K562 (cell line): ENCODE data around the gene RUNX1. TPM values are rescaled to one million over a fixed set of nuclear protein-coding genes. Genes with fewer than 3 reads are reported as not detected.

Source experiments
- ATAC-seq: fragments of 200-7000 bp; cut with Tn5 transposase; 3 replicates; pipeline ENCODE4 v1.9.1; 2020; ENCODE audit warnings: moderate library complexity
- BruUV-seq: library from RNA; stranded (reverse); fragments of 400-500 nt; replicated peaks from 2 replicates; lab custom pipeline; 2021; lab: Mats Ljungman, UMichigan
- CTCF ChIA-PET: fragments of 300-600 bp; formaldehyde crosslinking; extraction: SDS; loops from one replicate; lab custom pipeline; 2021; ENCODE audit warnings: low intra/inter-chr PET ratio; lab: Yijun Ruan, JAX
- POLR2A ChIA-PET: fragments of 300-600, 350-650 bp; sonication (Branson Sonifier 250); formaldehyde crosslinking; extraction: SDS; loops from one replicate; lab custom pipeline; 2021; ENCODE audit warnings: antibody characterized with exemption, inconsistent platforms; lab: Yijun Ruan, JAX
- DNase-seq, 4 experiments: peaks; one replicate each; pipeline versions ENCODE4 v3.0.0 to v3.0.0-alpha.2; 2011 to 2018; ENCODE audit warnings: low spot score in 3 of 4, mixed read lengths in 3 of 4; ENCODE audit errors: extremely low read depth in 1 of 4
- FAIRE-seq: peaks from 2 replicates; lab custom pipeline; 2011; peaks lifted over from hg19 to GRCh38; lab: Jason Lieb, UNC
- H2AFZ ChIP-seq: 2 replicates; pipeline ENCODE4 v1.6.0; 2011; ENCODE audit warnings: low read depth, low read length, control low read depth, inconsistent platforms
- H3K27ac ChIP-seq: fragments of 200-600 bp; 3 replicates; pipeline ENCODE4 v1.8.0; 2011; ENCODE audit warnings: low read depth, mild to moderate bottlenecking, control low read depth, inconsistent platforms, low read length, moderate library complexity, mixed read lengths; ENCODE audit errors: extremely low read depth
- H3K27me3 ChIP-seq, 2 experiments: fragments of 300-600 bp in 1 of 2; 2 replicates in 1 of 2; 3 replicates in 1 of 2; pipeline versions ENCODE4 v1.6.0 to v1.8.0; 2011; ENCODE audit warnings: inconsistent platforms in 2 of 2, low read length in 2 of 2, mild to moderate bottlenecking in 1 of 2, mixed read lengths in 1 of 2, moderate library complexity in 1 of 2; ENCODE audit not compliant: control insufficient read depth in 2 of 2, insufficient read depth in 2 of 2
- H3K36me3 ChIP-seq: fragments of 300-600 bp; 3 replicates; pipeline ENCODE4 v1.8.0; 2011; ENCODE audit warnings: mild to moderate bottlenecking, low read length, inconsistent platforms; ENCODE audit not compliant: control insufficient read depth, insufficient read depth
- H3K4me1 ChIP-seq, 2 experiments: fragments of 200-600 bp in 1 of 2; replicated peaks in 1 of 2; 2 replicates in 1 of 2; 3 replicates in 1 of 2; pipeline versions ENCODE4 v1.5.1 to v1.8.0; 2011; ENCODE audit warnings: inconsistent platforms in 2 of 2, low read length in 2 of 2, mild to moderate bottlenecking in 1 of 2, mixed read lengths in 1 of 2, moderate library complexity in 1 of 2; ENCODE audit not compliant: control insufficient read depth in 2 of 2, insufficient read depth in 2 of 2
- H3K4me2 ChIP-seq: 2 replicates; pipeline ENCODE4 v1.6.1; 2011; ENCODE audit warnings: low read length, control low read depth, inconsistent platforms, mixed read lengths; ENCODE audit not compliant: insufficient read depth
- H3K4me3 ChIP-seq: fragments of 200-600 bp; sonication (generic), shearing (Covaris generic); 2 replicates; pipeline ENCODE4 v1.5.1; 2016; ENCODE audit warnings: control low read depth, inconsistent platforms
- H3K79me2 ChIP-seq: fragments of 200-600 bp; 3 replicates; pipeline ENCODE4 v1.8.0; 2011; ENCODE audit warnings: low read length, inconsistent platforms; ENCODE audit not compliant: control insufficient read depth, insufficient read depth
- H3K9ac ChIP-seq, 2 experiments: 2 replicates each; pipeline versions ENCODE4 v1.6.0 to v1.6.1; 2011; ENCODE audit warnings: low read depth in 2 of 2, low read length in 2 of 2, control low read depth in 1 of 2, inconsistent platforms in 1 of 2, mild to moderate bottlenecking in 1 of 2, mixed read lengths in 1 of 2; ENCODE audit not compliant: insufficient read depth in 1 of 2
- H3K9me1 ChIP-seq: one replicate; pipeline ENCODE4 v1.6.0; 2011; ENCODE audit warnings: inconsistent platforms, mild to moderate bottlenecking, low read length, moderate library complexity; ENCODE audit not compliant: control insufficient read depth, insufficient read depth
- H3K9me3 ChIP-seq: replicated peaks from 2 replicates; pipeline ENCODE4 v1.5.1; 2011; ENCODE audit warnings: low read depth, low read length, inconsistent platforms; ENCODE audit not compliant: control insufficient read depth, insufficient read depth
- H4K20me1 ChIP-seq: replicated peaks from 2 replicates; pipeline ENCODE4 v1.6.1; 2011; ENCODE audit warnings: low read length, inconsistent platforms, mixed read lengths; ENCODE audit not compliant: control insufficient read depth, insufficient read depth
- C11orf30 ChIP-seq: fragments of 450-650 bp; IDR thresholded peaks from 2 replicates; pipeline ENCODE4 v1.6.1; 2016; ENCODE audit warnings: low read depth, mild to moderate bottlenecking
- HNRNPH1 ChIP-seq: fragments of 200-400 bp; formaldehyde crosslinking; optimal IDR thresholded peaks from 2 replicates; pipeline ENCODE3; 2017; ENCODE audit warnings: low read depth, mild to moderate bottlenecking, low read length, moderate library complexity
- MAFF ChIP-seq: IDR thresholded peaks from 2 replicates; pipeline ENCODE4 v1.6.1; 2012; ENCODE audit warnings: low read length, improper control_type of control experiment
- MAFG ChIP-seq: fragments of 450-650 bp; conservative IDR thresholded peaks from 2 replicates; pipeline ENCODE4 v1.6.1; 2016; ENCODE audit warnings: missing genetic modification characterization, missing compliant biosample characterization
- MAFK ChIP-seq: IDR thresholded peaks from 2 replicates; pipeline ENCODE4 v1.6.1; 2011; ENCODE audit warnings: low read length, improper control_type of control experiment
- NR2F6 ChIP-seq: fragments of 450-650 bp; formaldehyde crosslinking; IDR thresholded peaks from 2 replicates; pipeline ENCODE4 v1.4.0; 2020; ENCODE audit warnings: mild to moderate bottlenecking
- SPI1 ChIP-seq: IDR thresholded peaks from 2 replicates; pipeline ENCODE4 v1.6.1; 2011; ENCODE audit warnings: low read depth, low read length, control low read depth, borderline replicate concordance
- TRIM24 ChIP-seq, 2 experiments: fragments of 450-650 bp; IDR thresholded peaks; 2 replicates each; pipeline ENCODE4 v1.6.1; 2016
- ZNF316 ChIP-seq: fragments of 450-650 bp; IDR thresholded peaks from 2 replicates; pipeline ENCODE4 v1.6.1; 2016
- ZNF512 ChIP-seq: IDR thresholded peaks from 2 replicates; pipeline ENCODE4 v1.6.1; 2016; ENCODE audit warnings: missing genetic modification characterization, missing compliant biosample characterization
- WGBS: fragments of 100-300 bp; shearing (Covaris generic); methylation state at CpG from one replicate; pipeline ENCODE4 v1.1.6; 2016; ENCODE audit warnings: low coverage, mixed read lengths; ENCODE audit not compliant: insufficient coverage; ENCODE audit errors: missing lambda C conversion rate; 5-methylcytosine and 5-hydroxymethylcytosine counted together
- in situ Hi-C: fragments of 300-500 bp; cut with MboI; formaldehyde crosslinking; loops from 4 replicates; pipeline ENCODE4 v1.15.0; 2018; ENCODE audit warnings: inconsistent platforms, mixed read lengths
- intact Hi-C: fragments of 100-400 bp; cut with micrococcal nuclease; formaldehyde crosslinking; loops from 2 replicates; pipeline ENCODE4 v1.14.2; 2022
- polyA plus RNA-seq, 8 experiments: library from polyadenylated mRNA; depleted of rRNA in 4 of 8; stranded (reverse) in 5 of 8; unstranded in 3 of 8; fragments of >200 nt; fragmentation: Nextera tagmentation in 2 of 8; fragmentation: Illumina TruSeq in 1 of 8; extraction: Ambion mirVana in 2 of 8; extraction: Trizol in 1 of 8; gene quantifications; 2 replicates each; pipeline versions ENCODE4 v1.2.1 to v1.2.3, GENCODE V29; 2011 to 2014; ENCODE audit warnings: inconsistent platforms in 1 of 8, missing spikeins in 1 of 8
- total RNA-seq, 7 experiments: library from RNA; depleted of rRNA in 6 of 7; stranded (reverse); fragments of >200 nt in 6 of 7; fragmentation: Illumina TruSeq in 2 of 7; extraction: Trizol in 2 of 7; gene quantifications; 2 replicates each; pipeline versions ENCODE4 v1.2.1 to v1.2.3, GENCODE V29; 2011 to 2021; ENCODE audit warnings: low replicate concordance in 1 of 7
- TF ChIP-seq, protein P1 (sequence below): fragments of 200-800 bp; sonication (Bioruptor generic); IDR thresholded peaks from 2 replicates; pipeline ENCODE4 v1.6.1; 2016; ENCODE audit warnings: missing genetic modification characterization, missing compliant biosample characterization

RUNX1 gene
- total and polyA plus RNA-seq, 9 of the 15 experiments (the other 6 are each of a cell fraction or from before 2014, with no cell fraction given) = 2.2 to 68.6 (median 17.8) TPM

DNA sequence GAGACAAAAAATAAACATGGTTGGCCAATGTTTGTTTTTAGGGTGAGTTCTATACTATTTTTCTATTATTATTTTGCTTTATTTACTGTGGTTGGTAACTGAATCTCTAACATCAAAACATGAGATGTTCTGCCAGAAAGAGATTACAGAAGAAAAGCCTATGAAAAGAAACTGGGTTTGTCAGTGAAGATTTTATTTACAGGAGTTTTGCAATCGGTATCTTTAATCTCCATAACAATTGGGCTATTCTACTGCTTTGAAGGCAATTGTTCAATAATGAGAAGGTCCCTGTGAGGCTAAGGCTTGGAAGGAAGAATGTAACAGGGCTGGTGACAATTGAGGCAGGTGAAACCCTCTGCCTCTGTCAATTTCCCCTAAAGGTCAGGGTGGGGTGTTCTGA is 224.8 kb downstream of the RUNX1 start:
- Histone ChIP-seq H3K4me2 (no peak overlapping the region), H3K4me1 (peaks cover 0 to 3% of the 10 kb centered on the region in 2 experiments; a peak in 1 of 5 replicates), H3K9me1 (no peaks in the 10 kb centered on the region), H3K36me3 (peaks cover 92% of the 10 kb centered on the region), H3K9me3 (no peaks in the 10 kb centered on the region), H3K9ac (no peak overlapping the region), H3K79me2 (no peaks in the 10 kb centered on the region), H4K20me1 (no peaks in the 10 kb centered on the region; the same call in 1 of the 2 replicates), H2AFZ (no peak overlapping the region), H3K27me3 (no peaks in the 10 kb centered on the region), H3K4me3 (no peak overlapping the region), H3K27ac (no peak overlapping the region)
- WGBS = 90% methylated on average over 1 of the region's 1 CpG
- BruUV-seq = no TSS peak
- ChIA-PET CTCF (no interaction called here), POLR2A (no interaction called here)
- no peak for FAIRE-seq
- no peak for DNase-seq
- intact Hi-C loops = no loop called here
- in situ Hi-C loops = no loop called here
- no peak for TF ChIP-seq TRIM24 (IDR thresholded peaks at IDR 0.05)
- TF ChIP-seq NR2F6 = no peak
- no peak for TF ChIP-seq HNRNPH1
- no peak for TF ChIP-seq ZNF512 (tag)
- ATAC-seq = no peak

GRCh38 chr21:34822942-34823341 is 226.2 kb downstream of the RUNX1 start:
- no peak overlapping the region for H3K4me3 ChIP-seq
- no peak overlapping the region for H3K9ac ChIP-seq
- H3K9me3 ChIP-seq = no peaks in the 10 kb centered on the region
- H3K79me2 ChIP-seq = no peaks in the 10 kb centered on the region
- ChIA-PET POLR2A (interaction anchor here (0.7 to 1.8 kb wide), 7 partner anchors 10 to 482 kb away, joined by 3 to 6 read pairs (median 4); no protein-coding TSS in a partner anchor), CTCF (no interaction called here)
- H3K27ac ChIP-seq = no peak overlapping the region
- ATAC-seq = no peak
- H3K36me3 ChIP-seq = peaks cover 88% of the 10 kb centered on the region
- H2AFZ ChIP-seq = no peak overlapping the region
- H4K20me1 ChIP-seq = peaks cover 3% of the 10 kb centered on the region; the same call in 1 of the 2 replicates
- in situ Hi-C loops (no loop called here), intact Hi-C loops (no loop called here)
- H3K27me3 ChIP-seq = no peaks in the 10 kb centered on the region
- no peak overlapping the region for H3K4me2 ChIP-seq
- no peak for FAIRE-seq
- H3K4me1 ChIP-seq = peaks cover 0 to 3% of the 10 kb centered on the region in 2 experiments; a peak in 1 of 5 replicates
- no peak for DNase-seq
- H3K9me1 ChIP-seq = no peaks in the 10 kb centered on the region
- 88% methylated on average over 6 of the region's 6 CpGs for WGBS
- BruUV-seq = no TSS peak
- TF ChIP-seq, protein P1, sequence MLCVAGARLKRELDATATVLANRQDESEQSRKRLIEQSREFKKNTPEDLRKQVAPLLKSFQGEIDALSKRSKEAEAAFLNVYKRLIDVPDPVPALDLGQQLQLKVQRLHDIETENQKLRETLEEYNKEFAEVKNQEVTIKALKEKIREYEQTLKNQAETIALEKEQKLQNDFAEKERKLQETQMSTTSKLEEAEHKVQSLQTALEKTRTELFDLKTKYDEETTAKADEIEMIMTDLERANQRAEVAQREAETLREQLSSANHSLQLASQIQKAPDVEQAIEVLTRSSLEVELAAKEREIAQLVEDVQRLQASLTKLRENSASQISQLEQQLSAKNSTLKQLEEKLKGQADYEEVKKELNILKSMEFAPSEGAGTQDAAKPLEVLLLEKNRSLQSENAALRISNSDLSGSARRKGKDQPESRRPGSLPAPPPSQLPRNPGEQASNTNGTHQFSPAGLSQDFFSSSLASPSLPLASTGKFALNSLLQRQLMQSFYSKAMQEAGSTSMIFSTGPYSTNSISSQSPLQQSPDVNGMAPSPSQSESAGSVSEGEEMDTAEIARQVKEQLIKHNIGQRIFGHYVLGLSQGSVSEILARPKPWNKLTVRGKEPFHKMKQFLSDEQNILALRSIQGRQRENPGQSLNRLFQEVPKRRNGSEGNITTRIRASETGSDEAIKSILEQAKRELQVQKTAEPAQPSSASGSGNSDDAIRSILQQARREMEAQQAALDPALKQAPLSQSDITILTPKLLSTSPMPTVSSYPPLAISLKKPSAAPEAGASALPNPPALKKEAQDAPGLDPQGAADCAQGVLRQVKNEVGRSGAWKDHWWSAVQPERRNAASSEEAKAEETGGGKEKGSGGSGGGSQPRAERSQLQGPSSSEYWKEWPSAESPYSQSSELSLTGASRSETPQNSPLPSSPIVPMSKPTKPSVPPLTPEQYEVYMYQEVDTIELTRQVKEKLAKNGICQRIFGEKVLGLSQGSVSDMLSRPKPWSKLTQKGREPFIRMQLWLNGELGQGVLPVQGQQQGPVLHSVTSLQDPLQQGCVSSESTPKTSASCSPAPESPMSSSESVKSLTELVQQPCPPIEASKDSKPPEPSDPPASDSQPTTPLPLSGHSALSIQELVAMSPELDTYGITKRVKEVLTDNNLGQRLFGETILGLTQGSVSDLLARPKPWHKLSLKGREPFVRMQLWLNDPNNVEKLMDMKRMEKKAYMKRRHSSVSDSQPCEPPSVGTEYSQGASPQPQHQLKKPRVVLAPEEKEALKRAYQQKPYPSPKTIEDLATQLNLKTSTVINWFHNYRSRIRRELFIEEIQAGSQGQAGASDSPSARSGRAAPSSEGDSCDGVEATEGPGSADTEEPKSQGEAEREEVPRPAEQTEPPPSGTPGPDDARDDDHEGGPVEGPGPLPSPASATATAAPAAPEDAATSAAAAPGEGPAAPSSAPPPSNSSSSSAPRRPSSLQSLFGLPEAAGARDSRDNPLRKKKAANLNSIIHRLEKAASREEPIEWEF (CRISPR knock-in tag) = no peak
- peak; percentile 73 for TF ChIP-seq MAFG (tag)
- peak; percentile 79 for TF ChIP-seq MAFK
- TF ChIP-seq C11orf30 = peak; percentile 82
- TF ChIP-seq SPI1 = peak; percentile 41; the same call in 1 of the 2 replicates
- peak; percentile 79 for TF ChIP-seq MAFF
- TF ChIP-seq ZNF316 = peak; percentile 84
